ENCODE data around the gene OPHN1.

The OPHN1 gene

DNA sequence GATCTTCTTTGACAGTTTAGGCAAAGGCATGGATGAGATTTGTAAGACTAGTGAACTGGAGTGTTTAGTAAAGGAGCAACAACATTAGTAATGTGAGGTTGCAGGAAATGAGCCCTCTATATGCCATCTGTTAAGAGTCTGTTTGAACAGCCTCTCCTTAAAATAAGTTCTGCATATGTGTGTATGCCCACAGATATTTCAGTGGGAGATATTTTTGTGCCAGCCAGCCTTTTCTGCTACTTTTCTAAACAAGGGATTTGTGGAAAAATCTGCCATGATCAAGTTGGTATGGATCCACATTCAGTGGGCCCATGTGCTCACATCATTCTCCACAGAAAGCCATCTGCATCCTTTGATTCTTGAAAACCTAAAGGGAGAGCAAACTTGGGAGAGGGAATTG, 237.7 kb downstream of the OPHN1 start:
- POLR2A ChIA-PET (ENCODE audit: low non-redundant PET) = no interaction called here
- H3K27ac ChIP-seq = no peak overlapping the region
- CTCF ChIA-PET = no interaction called here
- DNase-seq (ENCODE audit: low spot score) = no peak
- TF ChIP-seq, protein P1, sequence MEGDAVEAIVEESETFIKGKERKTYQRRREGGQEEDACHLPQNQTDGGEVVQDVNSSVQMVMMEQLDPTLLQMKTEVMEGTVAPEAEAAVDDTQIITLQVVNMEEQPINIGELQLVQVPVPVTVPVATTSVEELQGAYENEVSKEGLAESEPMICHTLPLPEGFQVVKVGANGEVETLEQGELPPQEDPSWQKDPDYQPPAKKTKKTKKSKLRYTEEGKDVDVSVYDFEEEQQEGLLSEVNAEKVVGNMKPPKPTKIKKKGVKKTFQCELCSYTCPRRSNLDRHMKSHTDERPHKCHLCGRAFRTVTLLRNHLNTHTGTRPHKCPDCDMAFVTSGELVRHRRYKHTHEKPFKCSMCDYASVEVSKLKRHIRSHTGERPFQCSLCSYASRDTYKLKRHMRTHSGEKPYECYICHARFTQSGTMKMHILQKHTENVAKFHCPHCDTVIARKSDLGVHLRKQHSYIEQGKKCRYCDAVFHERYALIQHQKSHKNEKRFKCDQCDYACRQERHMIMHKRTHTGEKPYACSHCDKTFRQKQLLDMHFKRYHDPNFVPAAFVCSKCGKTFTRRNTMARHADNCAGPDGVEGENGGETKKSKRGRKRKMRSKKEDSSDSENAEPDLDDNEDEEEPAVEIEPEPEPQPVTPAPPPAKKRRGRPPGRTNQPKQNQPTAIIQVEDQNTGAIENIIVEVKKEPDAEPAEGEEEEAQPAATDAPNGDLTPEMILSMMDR (conservative IDR thresholded peaks at IDR 0.05; ENCODE audit: low read depth) = no peak

DNA sequence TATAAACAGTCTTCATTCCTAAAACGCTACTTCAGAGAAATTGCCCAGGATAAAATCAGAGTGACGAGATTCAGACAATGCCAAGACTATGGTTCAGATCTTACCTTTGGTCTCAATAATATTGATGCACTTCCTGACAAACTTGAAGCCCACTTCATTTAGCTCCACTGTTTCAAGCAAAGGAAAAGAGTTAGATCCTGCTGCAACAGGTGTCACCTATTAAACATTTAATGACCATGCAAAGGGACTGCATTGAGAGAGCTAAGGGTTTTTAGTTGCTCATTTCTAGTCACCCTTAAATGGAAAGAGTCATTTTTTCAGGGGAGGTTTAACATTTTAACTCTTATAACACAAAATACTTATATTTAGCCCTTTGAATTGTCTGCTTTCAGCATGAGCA, 239.5 kb downstream of the OPHN1 start:
- H3K27ac ChIP-seq = no peak overlapping the region
- ChIA-PET CTCF (no interaction called here), POLR2A (ENCODE audit: low non-redundant PET) (no interaction called here)
- DNase-seq (ENCODE audit: low spot score) = no peak
- TF ChIP-seq, protein P1 (conservative IDR thresholded peaks at IDR 0.05; ENCODE audit: low read depth) = no peak

GRCh38 chrX:68193234-68193633, 240.1 kb downstream of the OPHN1 start:
- no peak for DNase-seq (ENCODE audit: low spot score)
- ChIA-PET POLR2A (ENCODE audit: low non-redundant PET) (no interaction called here), CTCF (no interaction called here)

GRCh38 chrX:68190799-68191198, 242.5 kb downstream of the OPHN1 start:
- CTCF ChIA-PET = no interaction called here
- TF ChIP-seq, protein P1 (conservative IDR thresholded peaks at IDR 0.05; ENCODE audit: low read depth) = no peak
- DNase-seq (ENCODE audit: low spot score) = no peak
- H3K27ac ChIP-seq = no peak overlapping the region
- POLR2A ChIA-PET (ENCODE audit: low non-redundant PET) = no interaction called here

More at GRCh38 chrX:68193234-68193633, 240.1 kb downstream of the OPHN1 start:
- TF ChIP-seq, protein P1 (conservative IDR thresholded peaks at IDR 0.05; ENCODE audit: low read depth) = no peak
- no peak overlapping the region for H3K27ac ChIP-seq

GRCh38 chrX:68186552-68187262, 246.6 kb downstream of the OPHN1 start:
- ChIA-PET POLR2A (ENCODE audit: low non-redundant PET) (no interaction called here), CTCF (no interaction called here)
- TF ChIP-seq, protein P1 (conservative IDR thresholded peaks at IDR 0.05; ENCODE audit: low read depth) = no peak
- DNase-seq (ENCODE audit: low spot score) = no peak
- H3K27ac ChIP-seq = no peak overlapping the region

DNA sequence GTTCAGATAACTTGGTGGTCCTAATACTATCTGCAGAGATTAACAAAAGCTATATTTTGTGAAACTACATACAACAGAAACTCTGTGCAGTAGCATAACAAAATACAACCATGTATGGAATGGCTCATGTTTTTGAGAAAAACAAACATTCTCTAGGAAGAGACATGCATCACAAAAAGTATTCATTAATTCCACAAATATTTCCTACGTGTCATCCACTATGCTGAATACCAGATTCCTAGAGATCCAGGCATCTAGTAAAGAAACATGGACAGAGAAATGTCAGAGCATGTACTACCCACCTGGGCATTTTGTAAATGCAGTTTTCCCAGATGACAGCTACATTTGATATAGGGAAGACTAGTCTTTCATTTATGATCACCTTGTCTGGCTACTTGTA, 248.1 kb downstream of the OPHN1 start:
- DNase-seq (ENCODE audit: low spot score) = no peak
- H3K27ac ChIP-seq = no peak overlapping the region
- POLR2A ChIA-PET (ENCODE audit: low non-redundant PET) = no interaction called here
- TF ChIP-seq, protein P1 (conservative IDR thresholded peaks at IDR 0.05; ENCODE audit: low read depth) = no peak
- CTCF ChIA-PET = no interaction called here

All from RWPE1 (cell line).